ENCODE data around the gene C1orf159.
"Not testable (repeated sequence)": the region's sequence is repeated elsewhere in the genome, so short reads cannot be mapped to it uniquely, and the experiment has no call there.

DNA sequence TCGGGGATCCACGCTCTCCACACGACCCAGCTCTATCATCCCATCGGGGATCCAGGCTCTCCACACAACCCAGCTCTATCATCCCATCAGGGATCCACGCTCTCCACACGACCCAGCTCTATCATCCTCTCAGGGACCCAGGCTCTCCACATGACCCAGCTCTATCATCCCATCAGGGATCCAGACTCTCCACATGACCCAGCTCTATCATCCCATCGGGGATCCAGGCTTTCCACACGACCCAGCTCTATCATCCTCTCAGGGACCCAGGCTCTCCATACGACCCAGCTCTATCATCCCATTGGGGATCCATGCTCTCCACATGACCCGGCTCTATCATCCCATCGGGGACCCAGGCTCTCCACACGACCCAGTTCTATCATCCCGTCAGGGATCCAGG lies 36.5 kb upstream of the C1orf159 start:
- TF ChIP-seq, protein P1, sequence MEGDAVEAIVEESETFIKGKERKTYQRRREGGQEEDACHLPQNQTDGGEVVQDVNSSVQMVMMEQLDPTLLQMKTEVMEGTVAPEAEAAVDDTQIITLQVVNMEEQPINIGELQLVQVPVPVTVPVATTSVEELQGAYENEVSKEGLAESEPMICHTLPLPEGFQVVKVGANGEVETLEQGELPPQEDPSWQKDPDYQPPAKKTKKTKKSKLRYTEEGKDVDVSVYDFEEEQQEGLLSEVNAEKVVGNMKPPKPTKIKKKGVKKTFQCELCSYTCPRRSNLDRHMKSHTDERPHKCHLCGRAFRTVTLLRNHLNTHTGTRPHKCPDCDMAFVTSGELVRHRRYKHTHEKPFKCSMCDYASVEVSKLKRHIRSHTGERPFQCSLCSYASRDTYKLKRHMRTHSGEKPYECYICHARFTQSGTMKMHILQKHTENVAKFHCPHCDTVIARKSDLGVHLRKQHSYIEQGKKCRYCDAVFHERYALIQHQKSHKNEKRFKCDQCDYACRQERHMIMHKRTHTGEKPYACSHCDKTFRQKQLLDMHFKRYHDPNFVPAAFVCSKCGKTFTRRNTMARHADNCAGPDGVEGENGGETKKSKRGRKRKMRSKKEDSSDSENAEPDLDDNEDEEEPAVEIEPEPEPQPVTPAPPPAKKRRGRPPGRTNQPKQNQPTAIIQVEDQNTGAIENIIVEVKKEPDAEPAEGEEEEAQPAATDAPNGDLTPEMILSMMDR (optimal IDR thresholded peaks at IDR 0.05 in 1 of 3, IDR thresholded peaks at IDR 0.05 in 1 of 3, conservative IDR thresholded peaks at IDR 0.05 in 1 of 3; ENCODE audit: extremely low read depth in 1 of 3, insufficient read depth in 2 of 3, low read length in 3 of 3), result not testable (repeated sequence)
- TF ChIP-seq EZH2 (IDR thresholded peaks at IDR 0.05; ENCODE audit: low read length), result not testable (repeated sequence)

Data from keratinocyte (primary cell).